HUES64 (cell line): ENCODE data around the gene CYP2A6.
A peak's percentile ranks its signal among the peaks of the same experiment; 100 is the strongest.

ENCODE experiments used
- H3K27ac ChIP-seq: 2 replicates; pipeline ENCODE4 v1.7.0; 2013; ENCODE audit warnings: low read depth, low read length, inconsistent platforms
- H3K27me3 ChIP-seq: 2 replicates; pipeline ENCODE4 v1.6.1; 2013; ENCODE audit warnings: mild to moderate bottlenecking, low read length; ENCODE audit not compliant: insufficient read depth
- H3K36me3 ChIP-seq: 2 replicates; pipeline ENCODE4 v1.6.1; 2013; ENCODE audit warnings: mild to moderate bottlenecking, low read length; ENCODE audit not compliant: insufficient read depth
- H3K4me1 ChIP-seq: 2 replicates; pipeline ENCODE4 v1.6.1; 2013; ENCODE audit warnings: mild to moderate bottlenecking, low read length, moderate library complexity; ENCODE audit not compliant: insufficient read depth
- H3K4me3 ChIP-seq: 2 replicates; pipeline ENCODE4 v1.5.1; 2013; ENCODE audit warnings: mild to moderate bottlenecking, low read length, moderate library complexity
- H3K9ac ChIP-seq: 2 replicates; pipeline ENCODE4 v1.6.1; 2013; ENCODE audit warnings: mild to moderate bottlenecking, low read depth, low read length
- H3K9me3 ChIP-seq: 2 replicates; pipeline ENCODE4 v1.6.1; 2013; ENCODE audit warnings: low read depth, low read length; ENCODE audit not compliant: insufficient read depth
- WGBS: fragments of 150-250, 120-280 bp; methylation state at CpG from one replicate; pipeline ENCODE4 v1.1.7; 2013; ENCODE audit warnings: missing lambda C conversion rate; 5-methylcytosine and 5-hydroxymethylcytosine counted together

CYP2A6 gene

GRCh38 chr19:40805258-40805868 is 44.9 kb downstream of the CYP2A6 start:
- Histone ChIP-seq H3K27me3 (no peaks in the 10 kb centered on the region), H3K4me1 (peaks cover 17% of the 10 kb centered on the region), H3K4me3 (no peak overlapping the region), H3K9me3 (no peaks in the 10 kb centered on the region), H3K27ac (no peak overlapping the region), H3K36me3 (peaks cover 72% of the 10 kb centered on the region), H3K9ac (no peak overlapping the region)
- 87% methylated on average over 2 of the region's 2 CpGs for WGBS

- WGBS = 90% methylated on average over 7 of the region's 7 CpGs
- no peaks in the 10 kb centered on the region for H3K27me3 ChIP-seq
- H3K4me1 ChIP-seq = peaks cover 13% of the 10 kb centered on the region
Observed at GRCh38 chr19:40804783-40805242, 45.4 kb downstream of the CYP2A6 start.

GRCh38 chr19:40803857-40804782 is 46.1 kb downstream of the CYP2A6 start:
- 90% methylated on average over 6 of the region's 6 CpGs for WGBS
- Histone ChIP-seq H3K27me3 (no peaks in the 10 kb centered on the region), H3K36me3 (peaks cover 72% of the 10 kb centered on the region), H3K4me3 (no peak overlapping the region), H3K9ac (no peak overlapping the region), H3K9me3 (no peaks in the 10 kb centered on the region), H3K27ac (no peak overlapping the region), H3K4me1 (peaks cover 10% of the 10 kb centered on the region)

More at GRCh38 chr19:40804783-40805242, 45.4 kb downstream of the CYP2A6 start:
- H3K9ac ChIP-seq = no peak overlapping the region
- no peaks in the 10 kb centered on the region for H3K9me3 ChIP-seq
- H3K27ac ChIP-seq = no peak overlapping the region
- H3K36me3 ChIP-seq = peaks cover 73% of the 10 kb centered on the region
- H3K4me3 ChIP-seq = no peak overlapping the region

GRCh38 chr19:40803170-40803856 is 46.9 kb downstream of the CYP2A6 start:
- Histone ChIP-seq H3K36me3 (peaks cover 64% of the 10 kb centered on the region), H3K9ac (no peak overlapping the region), H3K4me3 (no peak overlapping the region), H3K9me3 (no peaks in the 10 kb centered on the region), H3K27ac (no peak overlapping the region), H3K4me1 (peaks cover 10% of the 10 kb centered on the region), H3K27me3 (no peaks in the 10 kb centered on the region)
- WGBS = 76% methylated on average over 9 of the region's 9 CpGs

- Histone ChIP-seq H3K27me3 (no peaks in the 10 kb centered on the region), H3K9me3 (no peaks in the 10 kb centered on the region), H3K27ac (no peak overlapping the region), H3K36me3 (peaks cover 56% of the 10 kb centered on the region), H3K9ac (no peak overlapping the region), H3K4me1 (peaks cover 10% of the 10 kb centered on the region), H3K4me3 (no peak overlapping the region)
- 79% methylated on average over 11 of the region's 11 CpGs for WGBS
Observed at GRCh38 chr19:40802300-40803169, 47.7 kb downstream of the CYP2A6 start.

- no peaks in the 10 kb centered on the region for H3K9me3 ChIP-seq
- peak overlapping the region; percentile 9; the same call in 1 of the 2 replicates for H3K4me3 ChIP-seq
- 93% methylated on average over 12 of the region's 13 CpGs for WGBS
- no peak overlapping the region for H3K9ac ChIP-seq
- no peak overlapping the region for H3K27ac ChIP-seq
- H3K27me3 ChIP-seq = no peaks in the 10 kb centered on the region
- H3K36me3 ChIP-seq = peaks cover 53% of the 10 kb centered on the region
- peaks cover 10% of the 10 kb centered on the region for H3K4me1 ChIP-seq
Observed at GRCh38 chr19:40801426-40802299, 48.6 kb downstream of the CYP2A6 start.

- H3K4me1 ChIP-seq = peaks cover 7% of the 10 kb centered on the region
Observed at GRCh38 chr19:40800997-40801377, 49.3 kb downstream of the CYP2A6 start.

GRCh38 chr19:40800339-40800996 is 49.8 kb downstream of the CYP2A6 start:
- Histone ChIP-seq H3K9ac (peak overlapping the region; percentile 95), H3K4me1 (0 out of 2 replicates have a peak, but pooled peaks cover 3% of the 10 kb centered on the region), H3K27me3 (no peaks in the 10 kb centered on the region), H3K27ac (no peak overlapping the region), H3K9me3 (no peaks in the 10 kb centered on the region), H3K36me3 (peaks cover 50% of the 10 kb centered on the region), H3K4me3 (peak overlapping the region; percentile 97)
- WGBS = 91% methylated on average over 27 of the region's 27 CpGs

More at GRCh38 chr19:40800997-40801377, 49.3 kb downstream of the CYP2A6 start:
- 95% methylated on average over 27 of the region's 27 CpGs for WGBS
- Histone ChIP-seq H3K27ac (no peak overlapping the region), H3K36me3 (peaks cover 53% of the 10 kb centered on the region), H3K27me3 (no peaks in the 10 kb centered on the region), H3K9ac (no peak overlapping the region), H3K4me3 (peak overlapping the region; percentile 9; the same call in 1 of the 2 replicates), H3K9me3 (no peaks in the 10 kb centered on the region)

- H3K27me3 ChIP-seq = no peaks in the 10 kb centered on the region
Observed at GRCh38 chr19:40799558-40800338, 50.5 kb downstream of the CYP2A6 start.

More at GRCh38 chr19:40799558-40800338, 50.5 kb downstream of the CYP2A6 start:
- Histone ChIP-seq H3K9ac (peak overlapping the region; percentile 95), H3K27ac (peak overlapping the region; percentile 95), H3K4me1 (0 out of 2 replicates have a peak, but pooled peaks cover 3% of the 10 kb centered on the region), H3K9me3 (no peaks in the 10 kb centered on the region), H3K4me3 (peak overlapping the region; percentile 97), H3K36me3 (peaks cover 42% of the 10 kb centered on the region)
- 5% methylated on average over 40 of the region's 40 CpGs for WGBS
